GM20000 (cell line): Measurements from ENCODE around the gene GEMIN2.
"Not testable (repeated sequence)": the region's sequence is repeated elsewhere in the genome, so short reads cannot be mapped to it uniquely, and the experiment has no call there.

Experiments
- DNase-seq: peaks from one replicate; pipeline ENCODE4 v3.0.0; 2012; ENCODE audit warnings: low spot score
- TF ChIP-seq, protein P1 (sequence below): IDR thresholded peaks from 2 replicates; pipeline ENCODE4 v1.5.1; 2012; ENCODE audit warnings: mild to moderate bottlenecking, control low read depth; ENCODE audit errors: extremely low read depth, missing control alignments

GEMIN2 gene, protein sequence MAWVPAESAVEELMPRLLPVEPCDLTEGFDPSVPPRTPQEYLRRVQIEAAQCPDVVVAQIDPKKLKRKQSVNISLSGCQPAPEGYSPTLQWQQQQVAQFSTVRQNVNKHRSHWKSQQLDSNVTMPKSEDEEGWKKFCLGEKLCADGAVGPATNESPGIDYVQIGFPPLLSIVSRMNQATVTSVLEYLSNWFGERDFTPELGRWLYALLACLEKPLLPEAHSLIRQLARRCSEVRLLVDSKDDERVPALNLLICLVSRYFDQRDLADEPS

DNA sequence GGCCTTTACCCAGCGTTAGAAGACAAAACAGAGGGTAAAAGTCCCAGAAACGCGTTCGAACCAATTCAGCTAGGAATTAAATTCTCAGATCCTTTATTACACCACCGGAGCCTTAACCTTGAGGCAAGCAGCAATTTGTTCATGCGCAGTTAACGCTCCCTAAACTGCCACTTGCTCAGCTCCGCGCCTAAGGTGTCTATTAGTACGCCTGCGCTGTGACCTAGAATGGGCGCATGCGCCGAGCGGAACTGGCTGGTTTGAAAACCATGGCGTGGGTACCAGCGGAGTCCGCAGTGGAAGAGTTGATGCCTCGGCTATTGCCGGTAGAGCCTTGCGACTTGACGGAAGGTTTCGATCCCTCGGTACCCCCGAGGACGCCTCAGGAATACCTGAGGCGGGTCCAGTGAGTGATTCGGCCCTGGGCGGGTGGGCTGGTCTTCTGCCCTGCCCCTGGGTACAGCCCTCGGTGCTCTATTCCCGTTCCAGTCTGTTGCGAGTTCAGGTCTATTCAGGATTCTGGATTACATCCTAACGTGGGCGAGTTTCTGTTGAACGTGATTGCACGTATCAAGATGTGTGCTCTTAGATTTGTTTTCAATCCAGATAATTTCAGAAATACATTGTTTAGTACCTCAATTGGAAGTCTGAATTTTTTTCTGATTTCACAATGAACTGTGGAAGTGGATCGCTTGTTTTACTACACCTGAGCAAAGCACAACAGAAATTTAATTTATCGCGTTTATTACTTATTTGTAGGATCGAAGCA is at the start of gene GEMIN2:
GEMIN2 (plus strand) TSS at position 251 of the 766 bp plus-strand sequence; CDS start at position 267, 16 bp downstream.
- TF ChIP-seq, protein P1, sequence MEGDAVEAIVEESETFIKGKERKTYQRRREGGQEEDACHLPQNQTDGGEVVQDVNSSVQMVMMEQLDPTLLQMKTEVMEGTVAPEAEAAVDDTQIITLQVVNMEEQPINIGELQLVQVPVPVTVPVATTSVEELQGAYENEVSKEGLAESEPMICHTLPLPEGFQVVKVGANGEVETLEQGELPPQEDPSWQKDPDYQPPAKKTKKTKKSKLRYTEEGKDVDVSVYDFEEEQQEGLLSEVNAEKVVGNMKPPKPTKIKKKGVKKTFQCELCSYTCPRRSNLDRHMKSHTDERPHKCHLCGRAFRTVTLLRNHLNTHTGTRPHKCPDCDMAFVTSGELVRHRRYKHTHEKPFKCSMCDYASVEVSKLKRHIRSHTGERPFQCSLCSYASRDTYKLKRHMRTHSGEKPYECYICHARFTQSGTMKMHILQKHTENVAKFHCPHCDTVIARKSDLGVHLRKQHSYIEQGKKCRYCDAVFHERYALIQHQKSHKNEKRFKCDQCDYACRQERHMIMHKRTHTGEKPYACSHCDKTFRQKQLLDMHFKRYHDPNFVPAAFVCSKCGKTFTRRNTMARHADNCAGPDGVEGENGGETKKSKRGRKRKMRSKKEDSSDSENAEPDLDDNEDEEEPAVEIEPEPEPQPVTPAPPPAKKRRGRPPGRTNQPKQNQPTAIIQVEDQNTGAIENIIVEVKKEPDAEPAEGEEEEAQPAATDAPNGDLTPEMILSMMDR: no peak
- DNase-seq: peak; percentile 90

DNA sequence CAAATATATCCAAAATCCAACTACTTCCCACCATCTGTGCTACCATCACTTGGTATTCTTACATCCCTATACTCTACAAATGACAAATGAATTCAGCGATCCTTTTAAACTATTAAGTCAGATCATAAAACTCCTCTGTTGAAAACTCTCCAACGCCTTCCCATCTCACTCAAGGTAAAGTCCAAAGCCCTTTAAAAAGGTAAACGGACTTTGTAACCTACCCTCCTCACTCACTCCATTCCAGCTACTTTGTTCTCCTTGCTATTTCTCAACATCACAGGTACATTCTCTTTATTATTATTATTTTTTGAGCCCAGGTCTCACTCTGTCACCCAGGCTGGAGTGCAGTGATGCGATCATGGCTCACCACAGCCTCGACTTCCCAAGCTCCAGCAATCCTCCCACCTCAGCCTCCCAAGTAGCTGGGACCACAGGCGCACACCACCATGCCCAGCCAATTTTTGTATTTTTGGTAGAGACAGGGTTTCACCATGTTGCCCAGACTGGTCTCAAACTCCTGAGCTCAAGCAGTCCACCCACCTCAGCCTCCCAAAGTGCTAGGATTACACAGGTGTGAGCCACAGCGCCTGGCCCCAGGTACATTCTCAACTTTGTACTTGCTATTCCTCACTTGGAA is 44.8 kb upstream of the GEMIN2 start:
- not testable (repeated sequence) for DNase-seq

DNA sequence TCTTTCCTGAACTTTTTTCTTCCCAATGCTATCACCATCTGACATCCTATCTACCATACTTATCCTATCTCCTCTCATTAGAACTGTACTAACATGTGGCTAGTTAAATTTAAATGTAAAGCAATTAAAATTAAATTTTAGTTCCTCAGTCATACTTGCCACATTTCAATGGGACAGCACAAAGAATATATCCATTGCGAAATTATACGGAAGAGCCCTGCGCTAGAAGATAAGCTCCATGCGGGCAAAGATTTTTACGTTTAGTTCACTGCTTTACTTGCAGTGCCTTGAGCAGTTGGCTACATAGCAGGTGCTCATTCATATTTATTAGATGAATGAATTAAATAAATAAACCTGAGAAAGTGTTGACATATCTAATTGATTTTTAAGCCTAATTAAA is 44.2 kb upstream of the GEMIN2 start:
- no peak for DNase-seq
- TF ChIP-seq, protein P1: no peak

DNA sequence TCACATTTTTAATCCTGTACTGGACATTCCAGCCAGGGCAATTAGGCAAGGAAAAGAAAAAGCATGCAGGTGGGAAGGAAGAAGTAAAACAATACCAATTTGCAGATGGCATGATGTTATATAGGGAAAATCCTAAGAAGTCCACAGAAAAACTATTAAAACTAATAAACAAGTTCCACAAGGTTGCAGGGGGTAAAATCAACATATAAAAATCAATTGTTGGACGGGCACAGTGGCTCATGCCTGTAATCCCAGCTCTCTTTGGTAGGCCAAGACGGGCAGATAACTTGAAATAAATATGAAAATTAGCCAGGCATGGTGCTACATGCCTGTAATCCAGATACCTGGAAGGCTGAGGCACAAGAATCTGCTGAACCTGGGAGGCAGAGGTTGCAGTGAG is 43.0 kb upstream of the GEMIN2 start:
- TF ChIP-seq, protein P1: no peak
- no peak for DNase-seq

DNA sequence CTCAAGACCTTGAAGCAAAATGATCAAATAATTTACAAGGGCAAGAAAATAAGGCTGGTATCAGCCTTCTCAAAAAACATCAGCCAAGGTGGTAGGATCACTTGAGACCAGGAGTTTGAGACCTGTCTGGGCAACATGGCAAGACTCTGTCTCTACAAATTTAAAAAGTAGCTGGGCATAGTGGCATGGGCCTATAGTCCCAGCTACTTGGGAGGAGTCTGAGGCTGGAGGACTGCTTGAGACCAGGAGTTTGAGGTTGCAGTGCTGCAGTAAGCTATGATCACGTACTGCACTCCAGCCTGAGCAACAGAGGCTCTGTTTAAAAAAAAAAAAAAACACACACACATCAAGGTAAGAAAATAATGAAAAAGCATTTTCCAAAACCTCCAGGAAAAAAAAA is 33.2 kb upstream of the GEMIN2 start:
- TF ChIP-seq, protein P1: no peak
- no peak for DNase-seq

DNA sequence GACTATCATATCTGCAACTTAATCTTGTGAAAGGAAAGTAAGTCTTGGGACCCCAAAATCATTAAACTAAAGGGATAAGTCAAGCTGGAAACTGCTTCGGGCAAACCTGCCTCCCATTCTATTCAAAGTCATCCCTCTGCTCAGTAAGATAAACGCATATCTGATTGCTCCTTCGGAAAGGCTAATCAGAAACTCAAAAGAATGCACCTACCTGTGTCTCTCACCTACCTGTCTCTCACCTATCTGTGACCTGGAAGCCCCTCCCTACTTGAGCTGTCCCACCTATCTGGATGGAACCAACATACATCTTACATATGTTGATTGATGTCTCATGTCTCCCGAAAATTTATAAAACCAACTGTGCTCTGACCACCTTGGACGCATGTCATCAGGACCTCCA is 31.0 kb upstream of the GEMIN2 start:
- DNase-seq: no peak
- TF ChIP-seq, protein P1: no peak

DNA sequence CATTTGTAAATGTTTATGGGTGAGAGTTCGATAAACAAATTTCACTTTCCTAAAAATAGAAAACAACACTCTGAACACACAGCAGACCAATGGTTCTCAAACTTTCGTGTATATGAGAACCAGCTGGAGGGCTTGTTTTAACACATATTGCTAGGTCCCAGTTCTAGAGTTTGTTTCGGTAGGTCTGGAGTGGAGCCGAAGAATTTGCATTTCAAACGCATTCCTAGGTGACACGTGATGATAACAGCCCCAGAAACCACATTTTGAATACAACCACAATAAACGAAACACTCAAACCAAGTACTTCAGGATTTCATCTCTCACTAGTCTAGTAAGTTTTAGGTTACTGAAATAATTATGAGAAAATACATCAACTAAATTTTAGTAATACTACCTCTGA is 28.2 kb upstream of the GEMIN2 start:
- TF ChIP-seq, protein P1: no peak
- no peak for DNase-seq
